H1 (cell line): ENCODE data around the gene ETV7.

ENCODE experiments used
- CHD1 ChIP-seq: IDR thresholded peaks from 2 replicates; pipeline ENCODE4 v1.6.1; 2012; ENCODE audit warnings: low read depth, low read length, improper control_type of control experiment
- CREB1 ChIP-seq: IDR thresholded peaks from 2 replicates; pipeline ENCODE4 v1.6.1; 2012; ENCODE audit warnings: inconsistent platforms
- KDM5A ChIP-seq: fragments of 200-600 bp; IDR thresholded peaks from 2 replicates; pipeline ENCODE4 v1.7.1; 2012; ENCODE audit warnings: mild to moderate bottlenecking, low read length, inconsistent platforms, mixed read lengths
- NRF1 ChIP-seq: IDR thresholded peaks from 2 replicates; pipeline ENCODE4 v1.6.1; 2011; ENCODE audit warnings: mild to moderate bottlenecking, low read depth, low read length, improper control_type of control experiment
- RAD21 ChIP-seq, 2 experiments: IDR thresholded peaks in 1 of 2; conservative IDR thresholded peaks in 1 of 2; 2 replicates each; pipeline ENCODE4 v1.6.1; 2011; ENCODE audit warnings: low read depth in 2 of 2, low read length in 2 of 2, improper control_type of control experiment in 1 of 2, inconsistent platforms in 1 of 2, mild to moderate bottlenecking in 1 of 2, moderate library complexity in 1 of 2
- TAF1 ChIP-seq: IDR thresholded peaks from 2 replicates; pipeline ENCODE4 v1.6.1; 2011; ENCODE audit warnings: mild to moderate bottlenecking, low read depth, low read length
- ZNF274 ChIP-seq: IDR thresholded peaks from 2 replicates; pipeline ENCODE4 v1.7.0; 2012; ENCODE audit warnings: low read length, borderline replicate concordance; ENCODE audit errors: extremely low read depth
- TF ChIP-seq, protein P1 (sequence below), 3 experiments: IDR thresholded peaks; 1 replicate in 2 of 3; 2 replicates in 1 of 3; pipeline versions ENCODE4 v1.5.1 to v1.6.1; 2011; ENCODE audit warnings: low read length in 3 of 3, mild to moderate bottlenecking in 3 of 3, inconsistent platforms in 2 of 3, low read depth in 1 of 3, moderate library complexity in 1 of 3; ENCODE audit not compliant: insufficient read depth in 1 of 3; ENCODE audit errors: control extremely low read depth in 1 of 3
- TF ChIP-seq, protein P2 (sequence below): IDR thresholded peaks from 2 replicates; pipeline ENCODE4 v1.6.1; 2012; ENCODE audit warnings: inconsistent platforms
- TF ChIP-seq, protein P3 (sequence below): IDR thresholded peaks from 2 replicates; pipeline ENCODE4 v1.6.1; 2011; ENCODE audit warnings: low read depth, mild to moderate bottlenecking, low read length; ENCODE audit not compliant: insufficient read depth

DNA sequence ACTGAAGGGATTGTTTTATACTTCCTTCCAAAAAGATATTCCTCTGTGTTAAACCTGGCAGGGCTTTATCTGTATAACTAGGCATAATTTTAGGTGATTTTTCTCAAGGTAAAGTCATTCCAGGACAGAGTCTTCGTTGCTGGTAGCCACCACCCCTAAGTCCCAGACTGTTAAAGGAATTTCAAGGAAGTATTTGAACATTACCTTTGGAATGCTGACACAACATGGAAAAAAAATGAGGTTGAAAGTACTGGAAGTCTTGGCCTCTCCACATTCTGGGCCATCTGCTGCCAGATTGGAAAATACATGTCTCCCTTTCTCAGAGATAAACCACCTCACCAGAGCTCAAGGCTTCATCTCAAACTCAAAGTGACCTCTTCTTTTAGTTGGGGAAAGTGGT, 27.0 kb upstream of the ETV7 start:
- TF ChIP-seq KDM5A (no peak), TAF1 (no peak), CREB1 (no peak), CHD1 (no peak), NRF1 (no peak), RAD21 (IDR thresholded peaks at IDR 0.05 in 1 of 2, conservative IDR thresholded peaks at IDR 0.05 in 1 of 2; ENCODE audit: low read depth in 2 of 2, low read length in 2 of 2) (no peak), ZNF274 (no peak)
- TF ChIP-seq, protein P1, sequence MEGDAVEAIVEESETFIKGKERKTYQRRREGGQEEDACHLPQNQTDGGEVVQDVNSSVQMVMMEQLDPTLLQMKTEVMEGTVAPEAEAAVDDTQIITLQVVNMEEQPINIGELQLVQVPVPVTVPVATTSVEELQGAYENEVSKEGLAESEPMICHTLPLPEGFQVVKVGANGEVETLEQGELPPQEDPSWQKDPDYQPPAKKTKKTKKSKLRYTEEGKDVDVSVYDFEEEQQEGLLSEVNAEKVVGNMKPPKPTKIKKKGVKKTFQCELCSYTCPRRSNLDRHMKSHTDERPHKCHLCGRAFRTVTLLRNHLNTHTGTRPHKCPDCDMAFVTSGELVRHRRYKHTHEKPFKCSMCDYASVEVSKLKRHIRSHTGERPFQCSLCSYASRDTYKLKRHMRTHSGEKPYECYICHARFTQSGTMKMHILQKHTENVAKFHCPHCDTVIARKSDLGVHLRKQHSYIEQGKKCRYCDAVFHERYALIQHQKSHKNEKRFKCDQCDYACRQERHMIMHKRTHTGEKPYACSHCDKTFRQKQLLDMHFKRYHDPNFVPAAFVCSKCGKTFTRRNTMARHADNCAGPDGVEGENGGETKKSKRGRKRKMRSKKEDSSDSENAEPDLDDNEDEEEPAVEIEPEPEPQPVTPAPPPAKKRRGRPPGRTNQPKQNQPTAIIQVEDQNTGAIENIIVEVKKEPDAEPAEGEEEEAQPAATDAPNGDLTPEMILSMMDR (IDR thresholded peaks at IDR 0.05; ENCODE audit: control extremely low read depth in 1 of 3, insufficient read depth in 1 of 3, low read depth in 1 of 3, low read length in 3 of 3): no peak
- TF ChIP-seq, protein P2, sequence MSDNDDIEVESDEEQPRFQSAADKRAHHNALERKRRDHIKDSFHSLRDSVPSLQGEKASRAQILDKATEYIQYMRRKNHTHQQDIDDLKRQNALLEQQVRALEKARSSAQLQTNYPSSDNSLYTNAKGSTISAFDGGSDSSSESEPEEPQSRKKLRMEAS: no peak
- TF ChIP-seq, protein P3, sequence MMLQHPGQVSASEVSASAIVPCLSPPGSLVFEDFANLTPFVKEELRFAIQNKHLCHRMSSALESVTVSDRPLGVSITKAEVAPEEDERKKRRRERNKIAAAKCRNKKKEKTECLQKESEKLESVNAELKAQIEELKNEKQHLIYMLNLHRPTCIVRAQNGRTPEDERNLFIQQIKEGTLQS: no peak
